HG03135 (cell line): Measurements from ENCODE around the gene DIDO1.

Source experiments
- ATAC-seq: cut with Tn5 transposase; IDR thresholded peaks from one replicate; pipeline ENCODE4 v1.9.1; 2021; ENCODE audit warnings: mild to moderate bottlenecking, moderate library complexity; ENCODE audit not compliant: unreplicated experiment

DIDO1 gene

DNA sequence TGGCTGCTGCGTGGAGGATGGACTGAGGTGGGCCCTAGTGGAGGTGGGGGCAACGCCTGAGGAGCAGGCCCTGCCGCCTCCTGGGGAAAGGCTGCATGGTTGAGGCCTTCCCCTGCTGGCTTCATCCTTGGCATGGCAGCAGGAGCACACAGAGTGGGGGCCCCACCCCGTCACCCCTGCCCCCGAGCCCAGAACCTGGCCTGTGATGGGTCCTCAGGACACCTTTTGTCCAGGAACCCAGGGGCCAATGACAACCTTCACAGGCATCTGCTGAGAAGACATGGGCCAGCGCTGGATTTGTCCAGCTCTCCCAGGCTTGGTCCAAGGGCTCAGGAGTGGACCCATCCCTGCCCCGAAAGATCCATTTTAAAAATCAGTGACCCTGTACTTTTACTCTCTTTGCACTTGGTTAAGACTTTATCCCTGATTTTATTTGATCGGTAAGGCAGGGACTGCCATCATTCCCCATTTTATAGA, 25.6 kb upstream of the DIDO1 start:
- ATAC-seq = no peak

DNA sequence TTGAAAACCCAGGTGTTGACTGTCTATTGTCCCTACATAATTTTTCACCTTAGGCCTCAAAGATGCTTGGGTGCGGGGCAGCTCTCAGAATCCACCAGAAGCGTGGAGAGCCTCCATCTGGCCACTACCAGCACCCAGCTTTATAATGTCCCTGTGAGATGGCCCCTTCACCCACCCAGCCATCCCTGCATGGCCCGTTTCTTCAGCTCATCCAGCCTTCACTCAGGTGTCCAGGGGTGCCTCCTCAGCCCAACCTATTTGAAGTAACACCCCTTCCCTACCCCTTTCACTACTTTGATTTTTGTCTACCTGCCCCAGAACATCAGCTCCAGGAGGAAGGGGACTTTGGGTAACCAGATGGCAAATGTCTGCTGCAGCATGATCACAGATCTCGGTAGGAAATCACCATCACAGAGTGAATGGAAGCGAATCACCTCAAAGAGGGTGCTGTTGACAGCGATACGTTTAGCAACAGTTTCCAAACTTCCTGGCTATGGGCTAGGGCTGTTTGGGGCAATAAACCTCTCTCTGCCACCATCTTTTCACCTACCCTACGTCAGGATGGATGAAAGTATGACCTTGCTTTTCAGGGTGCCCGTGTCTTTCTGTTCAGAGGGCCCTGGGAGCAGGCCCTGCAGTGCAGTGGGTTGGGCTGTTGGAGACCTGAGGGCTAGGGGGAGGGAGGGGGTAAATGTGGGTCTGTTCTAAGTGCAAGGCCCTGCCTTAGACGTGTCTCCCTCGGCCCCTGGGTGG, 25.0 kb upstream of the DIDO1 start:
- no peak for ATAC-seq

DNA sequence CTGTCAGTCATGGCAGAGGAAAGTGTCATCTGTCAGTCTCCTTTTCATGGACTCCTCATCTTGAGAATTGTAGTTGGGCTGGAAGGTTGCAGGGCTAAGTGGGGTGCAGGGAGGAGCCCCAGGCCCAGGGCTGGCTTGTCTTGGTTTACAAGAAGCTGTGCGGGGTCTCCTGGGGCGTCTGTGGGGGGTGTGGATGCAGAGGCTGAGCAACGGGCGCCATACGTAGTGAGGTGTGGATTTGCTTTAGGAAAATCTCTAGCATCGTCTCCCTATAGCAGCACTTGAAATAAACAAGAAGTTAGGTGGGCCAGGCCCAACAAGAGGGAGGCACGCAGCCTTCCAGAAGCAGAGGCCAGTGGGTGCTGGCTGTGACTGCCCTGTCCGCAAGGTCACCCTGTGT, 24.4 kb upstream of the DIDO1 start:
- ATAC-seq = no peak

DNA sequence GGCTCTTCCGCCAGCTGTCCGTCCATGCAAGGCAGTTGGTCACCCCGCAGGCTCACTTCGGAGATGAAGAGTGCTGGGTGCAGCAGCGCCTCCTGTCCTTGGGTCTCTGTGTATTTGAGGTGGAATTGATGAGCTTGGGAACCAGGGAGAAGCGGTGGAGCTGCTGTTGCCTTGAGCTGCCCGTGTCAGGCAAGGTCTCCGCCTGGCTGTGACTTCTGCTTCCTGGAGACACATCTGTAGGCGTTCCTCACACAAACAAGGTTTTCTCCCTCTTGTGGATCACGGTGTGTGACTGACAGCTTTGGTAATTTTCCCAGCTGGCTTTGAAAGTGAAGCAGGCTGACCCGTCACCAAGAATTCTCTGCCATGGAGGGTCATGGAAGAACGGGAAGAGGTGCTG, 23.7 kb upstream of the DIDO1 start:
- no peak for ATAC-seq

DNA sequence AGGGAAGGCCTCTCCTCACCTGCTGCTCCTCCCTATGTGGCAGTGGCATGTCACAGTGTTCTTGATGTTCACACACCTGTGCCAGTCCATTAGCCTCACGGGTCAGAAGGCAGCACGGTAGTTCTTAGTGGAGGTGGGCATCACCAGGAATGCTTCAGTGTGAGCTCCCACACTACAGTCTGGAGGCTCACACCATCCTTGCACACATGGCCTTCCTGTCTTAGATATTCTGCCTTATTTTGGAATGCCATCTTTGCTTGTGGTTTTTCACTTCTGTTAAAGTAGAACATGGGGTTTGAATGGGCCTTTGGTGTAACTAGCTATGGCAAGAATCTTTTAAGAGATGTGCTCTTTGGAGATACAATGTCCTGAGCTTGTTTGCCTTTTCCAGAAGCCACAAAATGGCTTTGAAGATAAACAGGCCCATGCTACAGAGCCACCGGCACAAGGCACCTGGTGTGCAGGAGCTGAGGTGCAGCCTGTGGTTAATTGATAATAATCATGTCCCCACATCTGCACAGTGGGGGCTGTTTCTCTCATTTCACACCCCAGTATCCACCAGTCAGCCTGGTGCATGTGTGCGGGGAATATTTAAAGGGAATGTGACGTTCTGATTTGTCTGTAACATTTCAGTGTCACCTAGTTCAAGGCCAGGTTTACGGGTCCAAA, 23.0 kb upstream of the DIDO1 start:
- no peak for ATAC-seq

DNA sequence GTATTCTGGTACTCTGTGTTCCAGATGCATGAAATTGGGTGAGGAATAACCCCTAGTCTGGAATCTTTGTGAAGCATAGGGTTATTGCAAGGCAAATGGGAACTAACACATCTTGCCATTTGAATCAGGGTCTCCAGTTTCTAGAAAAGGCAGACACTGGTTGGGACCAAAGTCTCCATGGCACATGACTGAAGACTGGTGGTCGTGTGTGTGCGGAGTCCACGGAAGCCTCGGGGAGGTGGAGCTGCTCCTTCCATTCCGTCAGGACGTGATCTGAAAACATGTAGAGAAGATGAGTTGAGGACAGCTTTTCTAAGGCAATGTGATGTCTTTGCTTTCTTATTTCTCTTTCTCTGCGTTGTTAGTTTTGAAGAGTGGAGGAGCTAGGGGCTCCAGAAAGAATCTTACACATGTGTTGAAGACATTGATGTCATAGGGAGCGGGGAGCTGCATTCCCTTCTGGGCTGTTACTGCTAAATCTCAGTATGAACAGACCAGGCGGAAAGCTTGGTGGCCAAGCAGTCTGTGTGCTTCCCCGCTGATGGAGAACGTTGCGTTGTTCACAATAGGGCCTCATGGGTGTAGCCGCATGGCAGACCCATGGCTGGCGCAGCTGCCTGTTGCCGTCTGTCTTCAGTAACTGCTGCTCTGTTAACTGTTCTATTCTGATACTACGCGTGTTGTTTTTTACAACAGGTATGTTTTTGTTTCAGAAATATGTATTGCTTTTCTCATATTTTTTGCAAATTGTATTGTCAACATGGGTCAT, 21.4 kb upstream of the DIDO1 start:
- no peak for ATAC-seq

DNA sequence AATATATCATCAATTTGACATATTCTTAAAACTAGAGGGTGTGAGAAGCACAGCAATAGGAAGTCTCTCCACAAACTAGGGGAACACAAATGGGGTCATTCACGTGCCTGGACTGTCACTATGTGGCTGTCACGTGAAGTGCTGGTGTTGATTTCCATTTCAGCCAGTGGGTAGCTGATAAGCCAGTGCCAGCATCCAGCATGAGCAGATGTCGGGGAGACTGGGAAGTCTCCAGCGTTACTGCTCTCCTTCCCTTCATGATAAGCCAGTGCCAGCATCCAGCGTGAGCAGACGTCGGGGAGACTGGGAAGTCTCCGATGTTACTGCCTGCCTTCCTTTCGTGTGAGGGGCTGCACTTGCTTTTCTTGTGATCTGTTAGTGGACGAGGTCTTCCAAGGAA, 20.6 kb upstream of the DIDO1 start:
- no peak for ATAC-seq

DNA sequence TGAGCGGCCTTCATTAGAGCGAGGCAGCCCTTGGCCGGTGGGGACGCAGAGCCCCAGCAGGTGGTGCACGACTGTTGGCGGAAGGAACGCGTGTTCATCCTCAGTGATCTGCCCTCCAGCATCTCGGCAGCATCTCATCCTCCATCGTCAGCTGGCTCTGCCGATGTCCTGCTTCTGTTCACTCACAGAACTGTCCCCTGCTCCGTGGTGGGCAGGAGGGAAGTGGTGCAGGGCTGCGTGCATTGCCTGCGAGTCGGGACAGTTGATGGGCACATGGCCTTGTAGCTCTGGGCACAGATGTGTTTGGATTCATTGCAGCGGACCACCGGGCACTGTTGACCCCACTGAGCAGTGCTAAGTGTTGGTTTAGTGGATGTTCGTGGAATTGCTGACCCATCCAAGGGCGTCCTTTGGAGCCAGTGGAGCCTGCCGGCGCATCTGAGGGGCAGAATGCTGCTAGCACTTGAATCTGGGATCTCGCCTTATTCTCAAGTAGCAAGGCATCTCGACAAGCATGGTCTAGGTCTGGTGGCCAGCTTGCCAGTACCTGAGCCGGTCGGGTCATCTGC, 19.6 kb upstream of the DIDO1 start:
- no peak for ATAC-seq

DNA sequence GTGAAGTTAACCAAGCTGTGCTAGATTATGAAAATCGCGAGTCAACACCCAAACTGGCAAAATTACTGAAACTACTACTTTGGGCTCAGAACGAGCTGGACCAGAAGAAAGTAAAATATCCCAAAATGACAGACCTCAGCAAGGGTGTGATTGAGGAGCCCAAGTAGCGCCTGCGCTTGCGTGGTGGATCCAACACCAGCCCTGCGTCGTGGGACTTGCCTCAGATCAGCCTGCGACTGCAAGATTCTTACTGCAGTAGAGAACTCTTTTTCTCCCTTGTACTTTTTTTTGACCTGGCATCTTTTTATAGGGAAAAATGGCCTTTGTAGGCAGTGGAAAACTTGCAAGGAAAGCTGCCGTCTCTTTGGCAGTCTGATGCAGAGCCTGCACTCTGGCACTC, 18.4 kb upstream of the DIDO1 start:
- ATAC-seq = no peak

DNA sequence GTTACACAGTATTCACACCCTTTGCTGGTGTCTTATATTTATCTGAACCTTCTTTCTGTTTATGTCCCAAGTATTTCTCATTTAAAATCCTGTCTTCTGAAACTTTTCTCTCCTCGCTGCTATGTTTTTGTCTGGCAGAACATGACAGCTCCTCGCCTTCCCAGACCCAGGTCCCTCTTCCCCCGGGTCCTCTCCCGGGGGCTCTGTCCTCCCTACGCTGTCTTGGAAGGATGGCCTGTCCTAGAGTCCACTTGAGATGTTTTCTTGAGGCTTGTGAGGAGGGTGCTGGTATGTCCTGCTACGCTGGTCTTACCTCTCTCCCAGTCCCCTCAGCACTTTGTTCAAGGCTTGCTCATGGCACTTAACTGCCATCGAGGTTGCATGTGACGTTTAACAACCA, 17.9 kb upstream of the DIDO1 start:
- ATAC-seq = no peak

DNA sequence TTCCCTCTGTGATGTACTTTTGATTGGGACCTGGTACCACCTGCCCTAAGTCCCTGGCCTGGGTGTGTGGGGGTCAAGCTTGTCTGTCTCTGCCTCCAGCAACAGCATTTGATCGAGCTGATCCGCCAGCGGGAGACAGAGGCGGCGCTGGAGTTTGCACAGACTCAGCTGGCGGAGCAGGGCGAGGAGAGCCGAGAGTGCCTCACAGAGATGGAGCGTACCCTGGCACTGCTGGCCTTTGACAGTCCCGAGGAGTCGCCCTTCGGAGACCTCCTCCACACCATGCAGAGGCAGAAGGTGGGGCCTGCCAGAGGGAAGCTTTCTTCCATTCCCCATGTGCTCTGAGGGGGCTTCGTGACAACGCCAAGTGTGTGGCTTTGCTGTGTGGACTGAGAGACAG, 17.1 kb upstream of the DIDO1 start:
- ATAC-seq = no peak

DNA sequence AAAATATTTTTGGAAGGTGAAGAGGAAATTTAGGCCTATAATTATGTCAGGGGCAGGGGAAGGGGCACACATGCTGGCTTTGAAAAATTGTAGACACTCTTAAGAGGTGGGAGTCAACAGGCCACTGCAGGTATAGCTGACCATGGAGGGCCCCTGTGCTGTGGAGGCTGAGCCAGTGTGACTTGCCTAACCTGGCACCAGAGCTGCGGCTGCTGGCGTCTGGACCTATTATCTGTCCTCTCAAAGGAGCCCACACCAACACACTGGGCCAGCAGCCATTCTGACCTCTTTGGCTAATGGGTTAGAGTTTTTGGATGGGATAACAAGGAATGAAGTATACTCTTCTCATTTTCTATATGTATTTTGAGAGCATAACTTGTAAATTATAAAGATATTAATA, 16.2 kb upstream of the DIDO1 start:
- ATAC-seq = no peak

DNA sequence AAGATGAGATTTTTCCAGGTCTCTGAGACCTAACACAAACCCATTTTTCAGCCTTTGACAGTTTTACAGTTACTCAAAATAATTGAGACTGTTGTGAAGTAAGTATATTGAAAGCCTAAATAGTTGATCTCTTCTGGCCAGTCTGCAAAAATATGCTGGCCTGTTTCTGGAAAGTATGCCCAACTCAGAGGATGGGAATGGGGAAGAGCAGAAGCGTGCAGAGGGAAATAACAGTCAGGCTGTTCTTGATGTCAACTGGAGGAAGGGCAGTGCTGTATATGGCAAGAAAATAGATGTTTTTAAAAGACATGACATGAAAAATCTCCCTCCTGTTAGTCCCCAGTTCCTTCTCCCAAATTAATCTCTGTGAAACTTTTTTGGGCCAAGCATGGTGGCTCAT, 15.5 kb upstream of the DIDO1 start:
- ATAC-seq = no peak

DNA sequence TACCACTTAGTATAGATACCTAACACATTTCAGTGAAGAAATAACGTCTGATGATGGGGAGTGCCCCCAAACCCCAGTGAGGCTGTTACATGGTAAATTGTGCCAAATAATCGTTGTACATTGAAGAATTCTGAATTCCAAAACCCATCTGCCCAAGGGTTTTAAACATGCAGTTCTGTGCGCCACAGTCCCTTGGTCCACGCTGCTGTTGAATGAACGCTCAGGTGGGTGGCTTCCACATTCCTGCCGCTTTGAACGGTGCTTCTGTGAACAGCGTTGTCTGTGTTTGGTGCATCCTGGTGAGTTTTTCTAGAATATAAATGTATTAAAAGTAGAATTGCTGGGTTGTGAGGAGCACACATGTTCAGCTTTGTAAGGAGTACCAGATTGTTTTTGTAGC, 14.6 kb upstream of the DIDO1 start:
- ATAC-seq = no peak

DNA sequence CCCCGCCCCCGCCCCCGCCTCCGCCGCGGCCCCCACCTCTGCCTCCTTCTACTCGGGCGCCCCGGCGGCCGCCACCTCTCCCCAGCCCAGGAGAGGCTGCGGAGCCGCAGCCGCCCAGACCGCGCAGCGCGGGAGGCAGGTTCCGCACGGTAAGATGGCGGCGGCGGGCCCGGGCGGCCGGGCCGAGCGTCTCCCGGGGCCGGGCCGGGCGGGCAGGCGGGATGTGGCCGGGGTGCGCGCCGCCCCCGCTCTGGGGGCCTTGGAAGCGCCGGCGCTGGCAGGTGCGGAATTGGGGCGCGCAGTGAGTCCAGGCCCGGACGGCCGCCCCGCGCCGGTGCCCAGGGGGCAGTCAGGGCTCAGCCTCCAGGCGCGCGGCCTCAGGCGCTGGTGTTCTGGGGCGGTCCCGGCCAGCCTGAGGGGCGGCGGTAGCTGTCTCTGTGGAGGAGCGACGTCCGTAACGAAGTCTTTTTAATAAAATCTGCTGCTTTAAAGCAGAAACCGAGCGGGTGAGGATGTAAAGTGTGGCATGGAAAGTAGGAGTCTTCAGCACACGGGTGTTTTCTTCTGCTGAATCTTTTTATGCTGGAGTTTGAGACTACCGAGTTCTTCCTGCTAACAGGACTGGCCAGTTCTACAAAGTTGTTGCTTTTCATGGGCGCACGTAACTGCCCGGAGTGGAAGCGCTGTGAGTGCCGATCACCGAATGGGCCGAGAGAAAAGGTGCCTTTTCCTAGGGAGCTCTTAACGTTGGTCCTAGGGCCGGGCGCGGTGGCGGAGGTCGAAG, 12.0 kb upstream of the DIDO1 start, which contains the start of gene GID8:
Gene GID8, plus strand, starts transcription at position 43 of the 784 bp plus-strand sequence. CDS start 3,356 bp downstream, outside the sequence.
- ATAC-seq = peak; percentile 38

DNA sequence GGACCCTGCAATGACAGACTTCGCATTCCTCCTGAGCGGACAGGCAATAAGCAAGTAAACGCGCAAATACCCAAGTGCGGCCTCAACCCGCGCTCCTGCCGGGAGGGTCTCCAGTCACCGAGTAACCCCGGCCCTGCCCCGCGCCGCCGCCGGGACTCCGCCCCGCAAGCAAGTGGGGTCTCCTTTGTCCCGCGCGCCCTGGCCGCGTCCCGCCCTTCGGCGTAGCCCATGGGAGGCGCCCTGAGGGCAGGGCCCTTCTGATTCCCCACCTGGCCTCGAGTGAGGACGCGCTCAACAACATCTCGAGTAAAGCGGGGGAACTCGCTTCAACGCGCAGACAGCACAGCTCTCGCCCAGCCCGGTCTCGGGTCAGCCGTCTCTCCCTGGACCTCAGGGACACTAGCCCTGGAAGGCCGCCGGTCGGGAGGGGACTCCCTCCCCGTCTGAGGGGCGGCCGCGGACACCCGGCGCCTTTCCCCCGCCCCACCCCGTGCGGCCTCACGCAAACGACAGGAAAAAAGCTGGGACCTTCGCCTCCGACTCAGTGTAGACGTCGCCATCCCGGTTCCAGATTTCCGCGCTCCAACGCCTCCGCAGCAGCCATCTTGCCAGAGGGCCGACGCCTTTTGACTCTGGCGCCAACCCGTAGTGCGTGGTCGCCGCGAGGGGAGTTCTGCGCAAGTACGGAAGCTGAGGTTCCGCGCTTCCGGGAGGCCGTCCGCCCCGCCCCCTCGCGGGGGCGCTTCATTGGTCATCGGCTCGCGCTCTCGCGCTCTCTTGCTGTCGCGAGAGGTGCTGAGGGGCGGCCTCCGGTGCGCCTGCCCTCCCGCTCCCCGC, 11.2 kb upstream of the DIDO1 start:
- peak; percentile 76 for ATAC-seq

DNA sequence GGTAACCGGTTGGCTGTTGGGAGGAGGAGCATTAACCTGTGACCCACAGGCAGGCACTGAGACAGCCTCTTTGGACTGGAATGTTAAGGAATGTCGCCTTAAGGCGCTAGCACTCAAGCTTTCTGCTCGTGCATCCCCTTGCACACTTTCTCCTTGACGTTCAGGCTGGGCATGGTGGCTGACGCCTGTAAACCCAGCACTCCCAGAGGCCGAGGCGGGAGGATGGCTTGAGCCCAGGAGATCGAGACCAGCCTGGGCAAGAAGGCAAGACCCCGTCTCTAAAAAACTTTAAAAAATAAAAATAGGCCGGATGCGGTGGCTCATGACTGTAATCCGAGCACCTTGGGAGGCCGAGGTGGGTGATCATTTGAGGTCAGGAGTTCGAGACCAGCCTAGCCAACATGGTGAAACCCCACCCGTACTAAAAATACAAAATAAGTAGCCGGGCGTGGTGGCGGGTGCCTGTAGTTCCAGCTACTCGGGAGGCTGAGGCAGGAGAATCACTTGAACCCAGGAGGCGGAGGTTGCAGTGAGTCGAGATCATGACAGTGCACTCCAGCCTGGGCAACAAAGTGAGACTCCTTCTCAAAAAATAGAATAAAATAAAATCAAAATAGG, 9.8 kb upstream of the DIDO1 start:
- no peak for ATAC-seq

DNA sequence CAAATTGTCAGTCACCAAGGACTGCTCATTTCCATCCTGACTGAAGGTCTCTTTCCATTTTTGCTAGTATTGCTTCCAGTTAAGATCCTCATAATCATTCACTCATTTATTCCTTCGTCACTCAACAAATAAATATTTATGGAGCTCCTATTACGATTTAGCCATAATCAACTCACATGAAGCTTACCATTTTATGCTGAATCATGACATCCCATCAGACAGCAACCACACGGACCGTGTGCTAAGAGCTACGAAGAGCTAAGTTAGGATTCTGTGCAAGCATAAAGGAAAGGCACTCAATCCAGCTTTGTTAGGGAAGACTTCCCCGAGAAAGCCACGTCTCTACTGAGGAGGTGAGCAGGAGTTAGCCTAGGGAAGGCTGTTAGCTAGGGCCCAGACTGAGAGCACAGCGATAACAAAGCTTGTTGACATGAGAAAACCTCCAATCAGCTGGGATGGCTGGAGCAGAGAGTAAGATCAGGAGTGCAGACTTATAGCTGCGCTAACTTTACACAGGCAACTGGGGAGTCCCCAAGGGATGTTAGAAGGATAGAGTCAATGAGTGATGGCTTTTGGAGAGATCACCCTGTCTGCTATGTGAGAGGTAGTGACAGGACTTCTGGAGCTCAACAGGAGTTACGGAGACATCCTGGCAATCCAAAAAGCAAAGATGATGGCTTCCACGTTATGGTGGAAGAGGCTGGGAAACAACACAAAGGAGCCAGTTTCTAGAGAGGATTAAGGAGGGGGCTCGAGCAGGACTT, 9.1 kb upstream of the DIDO1 start:
- no peak for ATAC-seq

DNA sequence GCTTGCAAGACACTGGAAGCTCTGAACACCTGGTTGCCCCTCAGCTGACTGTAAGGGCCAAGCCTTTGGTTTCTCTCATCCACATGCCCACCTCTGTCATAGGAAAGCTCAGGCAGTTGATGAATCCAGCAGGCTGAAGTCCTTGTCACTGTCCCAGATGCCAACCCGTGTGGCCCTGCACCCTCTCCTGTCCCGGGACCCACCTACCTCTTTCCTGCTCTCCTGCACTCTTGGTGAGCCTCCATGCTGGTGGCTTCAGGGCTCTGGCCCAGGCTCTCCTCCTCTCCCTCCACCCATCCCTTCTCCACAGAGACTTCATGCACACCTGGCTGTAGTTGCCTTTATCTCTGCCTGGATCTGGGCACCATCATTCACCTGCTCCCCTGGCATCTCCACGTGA, 7.7 kb upstream of the DIDO1 start:
- no peak for ATAC-seq
